HG02623 (cell line): ENCODE data around the gene LCLAT1.
"Not testable (repeated sequence)": the region's sequence is repeated elsewhere in the genome, so short reads cannot be mapped to it uniquely, and the experiment has no call there.

ENCODE experiments used
- ATAC-seq: cut with Tn5 transposase; IDR thresholded peaks from one replicate; pipeline ENCODE4 v1.9.1; 2021; ENCODE audit warnings: moderate library complexity; ENCODE audit not compliant: unreplicated experiment

Gene LCLAT1

GRCh38 chr2:30513649-30514048, 66.6 kb downstream of the LCLAT1 start:
- ATAC-seq = not testable (repeated sequence)

GRCh38 chr2:30514134-30514847, 67.2 kb downstream of the LCLAT1 start:
- ATAC-seq = no peak

- no peak for ATAC-seq
Observed at GRCh38 chr2:30514848-30515435, 67.9 kb downstream of the LCLAT1 start.

- no peak for ATAC-seq
Observed at GRCh38 chr2:30516166-30516565, 69.1 kb downstream of the LCLAT1 start.

GRCh38 chr2:30519796-30520195, 72.8 kb downstream of the LCLAT1 start:
- ATAC-seq = no peak

- no peak for ATAC-seq
Observed at GRCh38 chr2:30522421-30522820, 75.4 kb downstream of the LCLAT1 start.

GRCh38 chr2:30527411-30527810, 80.4 kb downstream of the LCLAT1 start:
- no peak for ATAC-seq

GRCh38 chr2:30527859-30528258, 80.8 kb downstream of the LCLAT1 start:
- ATAC-seq = no peak

- no peak for ATAC-seq
Observed at GRCh38 chr2:30530346-30530745, 83.3 kb downstream of the LCLAT1 start.

- no peak for ATAC-seq
Observed at GRCh38 chr2:30541680-30542079, 94.6 kb downstream of the LCLAT1 start.

GRCh38 chr2:30545875-30546274, 98.8 kb downstream of the LCLAT1 start:
- ATAC-seq = no peak

- ATAC-seq = no peak
Observed at GRCh38 chr2:30548386-30548785, 101.3 kb downstream of the LCLAT1 start.

GRCh38 chr2:30549096-30549495, 102.0 kb downstream of the LCLAT1 start:
- no peak for ATAC-seq

- no peak for ATAC-seq
Observed at GRCh38 chr2:30559544-30560275, 112.7 kb downstream of the LCLAT1 start.

- ATAC-seq = no peak
Observed at GRCh38 chr2:30561349-30561748, 114.3 kb downstream of the LCLAT1 start.

- no peak for ATAC-seq
Observed at GRCh38 chr2:30565851-30566358, 118.9 kb downstream of the LCLAT1 start.

GRCh38 chr2:30566631-30567030, 119.6 kb downstream of the LCLAT1 start:
- ATAC-seq = no peak

- ATAC-seq = no peak
Observed at GRCh38 chr2:30567317-30567716, 120.3 kb downstream of the LCLAT1 start.

GRCh38 chr2:30569946-30570345, 122.9 kb downstream of the LCLAT1 start:
- no peak for ATAC-seq

- no peak for ATAC-seq
Observed at GRCh38 chr2:30577151-30577550, 130.1 kb downstream of the LCLAT1 start.

GRCh38 chr2:30580391-30580790, 133.3 kb downstream of the LCLAT1 start:
- ATAC-seq = no peak

- ATAC-seq = no peak
Observed at GRCh38 chr2:30582521-30582920, 135.5 kb downstream of the LCLAT1 start.
